Left lung (tissue), 10 donors: ENCODE results near the gene NAT9. TPM values are rescaled to one million over a fixed set of nuclear protein-coding genes. Genes with fewer than 3 reads are reported as not detected.

Experiments
- ATAC-seq: fragments of 200-7000 bp; cut with Tn5 transposase; one replicate; pipeline ENCODE4 v1.9.1; 2020; ENCODE audit warnings: moderate library complexity
- DNase-seq, 4 donors: peaks; one replicate each; pipeline ENCODE4 v3.0.0-alpha.2; 2013 to 2020
- H3K27ac ChIP-seq, 2 donors: fragments of 200-600 bp; sonication (generic) in 1 of 2; one replicate each; pipeline versions ENCODE4 v1.5.0 to v1.8.0; 2020 to 2021
- H3K27me3 ChIP-seq, 2 donors: fragments of 200-600 bp; sonication (generic) in 1 of 2; one replicate each; pipeline versions ENCODE4 v1.5.0 to v1.8.0; 2020 to 2021
- H3K36me3 ChIP-seq, 2 donors: fragments of 200-600 bp; sonication (generic) in 1 of 2; one replicate each; pipeline versions ENCODE4 v1.5.0 to v1.8.0; 2020 to 2021
- H3K4me1 ChIP-seq, 2 donors: fragments of 200-600 bp; one replicate each; pipeline ENCODE4 v1.8.0; 2021
- H3K4me3 ChIP-seq, 2 donors: fragments of 200-600 bp; sonication (generic) in 1 of 2; one replicate each; pipeline versions ENCODE4 v1.5.0 to v1.8.0; 2020 to 2021; ENCODE audit warnings: mild to moderate bottlenecking in 1 of 2
- H3K9me3 ChIP-seq, 2 donors: fragments of 200-600 bp; sonication (generic) in 1 of 2; one replicate each; pipeline versions ENCODE4 v1.5.0 to v1.8.0; 2020 to 2021
- CTCF ChIP-seq, 2 donors: fragments of 200-600 bp; sonication (generic) in 1 of 2; IDR thresholded peaks; one replicate each; pipeline versions ENCODE4 v1.5.0 to v1.8.0; 2021; ENCODE audit warnings: antibody characterized with exemption in 2 of 2
- intact Hi-C, 2 donors: fragments of 100-400 bp; cut with DNase I; formaldehyde crosslinking; loops; one replicate each; pipeline versions ENCODE4 v1.11.2 to v1.14.2; 2022
- polyA plus RNA-seq, 6 donors: library from polyadenylated mRNA; unstranded; fragments of 120-200 nt; gene quantifications; one replicate each; pipeline ENCODE4 v1.2.1, GENCODE V29; 2013; ENCODE audit not compliant: insufficient read length in 6 of 6
- total RNA-seq, 2 donors: library from RNA; stranded (reverse); fragmentation: NEBNext Ultra II Directional; extraction: Animal tissue kit (Norgen Biotek cat#: 25700); gene quantifications; one replicate each; pipeline ENCODE4 v1.2.1, GENCODE V29; 2021
- donor health status: DM: no; HTN: yes; CAD: no.
- donor health status: DM: no; HTN: no; CAD: no.

NAT9 gene
- total and polyA plus RNA-seq, 8 donors: 40.3 to 52.8 (median 45.5) TPM

- Histone ChIP-seq H3K4me3 (no peak overlapping the region), H3K9me3 (no peaks in the 10 kb centered on the region), H3K36me3 (peaks cover 0 to 82% of the 10 kb centered on the region in 2 donors), H3K27ac (no peak overlapping the region), H3K27me3 (no peaks in the 10 kb centered on the region), H3K4me1 (peaks cover 0 to 12% of the 10 kb centered on the region in 2 donors)
- DNase-seq (no peak), ATAC-seq (no peak)
- intact Hi-C loops: no loop called here
- TF ChIP-seq CTCF (IDR thresholded peaks at IDR 0.05): no peak
Measured at GRCh38 chr17:74769266-74769855, 6.8 kb downstream of the NAT9 start.

- no peaks in the 10 kb centered on the region for H3K9me3 ChIP-seq
- H3K4me1 ChIP-seq: peaks cover 0 to 10% of the 10 kb centered on the region in 2 donors
- DNase-seq: no peak
- no peak overlapping the region for H3K4me3 ChIP-seq
- no peak overlapping the region for H3K27ac ChIP-seq
- no peaks in the 10 kb centered on the region for H3K27me3 ChIP-seq
- no peak for ATAC-seq
- no peak for TF ChIP-seq CTCF (IDR thresholded peaks at IDR 0.05)
- H3K36me3 ChIP-seq: peaks cover 0 to 84% of the 10 kb centered on the region in 2 donors
- intact Hi-C loops: no loop called here
Measured at GRCh38 chr17:74768763-74769114, 7.4 kb downstream of the NAT9 start.

GRCh38 chr17:74768069-74768762 is 7.9 kb downstream of the NAT9 start:
- no peaks in the 10 kb centered on the region for H3K27me3 ChIP-seq
- H3K4me3 ChIP-seq: no peak overlapping the region
- H3K4me1 ChIP-seq: peaks cover 0 to 12% of the 10 kb centered on the region in 2 donors
- intact Hi-C loops: no loop called here
- H3K36me3 ChIP-seq: peaks cover 0 to 84% of the 10 kb centered on the region in 2 donors
- ATAC-seq (peak; percentile 37), DNase-seq (peak in 2 of 4 donors; percentile 64 to 83)
- TF ChIP-seq CTCF (IDR thresholded peaks at IDR 0.05): no peak
- H3K27ac ChIP-seq: no peak overlapping the region
- no peaks in the 10 kb centered on the region for H3K9me3 ChIP-seq

- Histone ChIP-seq H3K9me3 (no peaks in the 10 kb centered on the region), H3K27me3 (no peaks in the 10 kb centered on the region), H3K4me1 (peaks cover 0 to 20% of the 10 kb centered on the region in 2 donors), H3K27ac (no peak overlapping the region), H3K36me3 (peaks cover 0 to 73% of the 10 kb centered on the region in 2 donors), H3K4me3 (no peak overlapping the region)
- TF ChIP-seq CTCF (IDR thresholded peaks at IDR 0.05): no peak
- intact Hi-C loops: no loop called here
- no peak for ATAC-seq
- DNase-seq: no peak
Measured at GRCh38 chr17:74767111-74767516, 9.0 kb downstream of the NAT9 start.

GRCh38 chr17:74766413-74766812 is 9.7 kb downstream of the NAT9 start:
- H3K4me1 ChIP-seq: peaks cover 0 to 20% of the 10 kb centered on the region in 2 donors
- no peak overlapping the region for H3K4me3 ChIP-seq
- peaks cover 0 to 66% of the 10 kb centered on the region in 2 donors for H3K36me3 ChIP-seq
- no peak for TF ChIP-seq CTCF (IDR thresholded peaks at IDR 0.05)
- intact Hi-C loops: no loop called here
- H3K27me3 ChIP-seq: no peaks in the 10 kb centered on the region
- no peak for DNase-seq
- no peaks in the 10 kb centered on the region for H3K9me3 ChIP-seq
- no peak for ATAC-seq
- no peak overlapping the region for H3K27ac ChIP-seq
